SK-N-SH (cell line): ENCODE measurements around the gene RAB25. TPM values are rescaled to one million over a fixed set of nuclear protein-coding genes. Genes with fewer than 3 reads are reported as not detected.

Source experiments
- CTCF ChIA-PET: fragments of 300-600, 350-600 bp; formaldehyde crosslinking; extraction: SDS; loops from one replicate; lab custom pipeline; 2021; lab: Yijun Ruan, JAX
- POLR2A ChIA-PET: fragments of 350-600 bp; sonication (Branson Sonifier 250); formaldehyde crosslinking; extraction: SDS; loops from one replicate; lab custom pipeline; 2020; ENCODE audit warnings: antibody characterized with exemption, inconsistent platforms; lab: Yijun Ruan, JAX
- DNase-seq: peaks from one replicate; pipeline ENCODE4 v3.0.0; 2012
- H2AFZ ChIP-seq: fragments of 200-600 bp; sonication (generic); 2 replicates; pipeline ENCODE4 v1.8.1; 2016; ENCODE audit warnings: antibody characterized with exemption, mild to moderate bottlenecking, low read depth
- H3F3A ChIP-seq: fragments of 200-600 bp; sonication (generic); replicated peaks from 2 replicates; pipeline ENCODE3; 2016; ENCODE audit warnings: antibody characterized with exemption, mild to moderate bottlenecking; ENCODE audit not compliant: insufficient read depth
- H3K27ac ChIP-seq, 2 experiments: fragments of 200-500 bp in 1 of 2; fragments of 200-600 bp in 1 of 2; sonication (Bioruptor generic) in 1 of 2; sonication (generic), shearing (Covaris generic) in 1 of 2; 2 replicates each; pipeline versions ENCODE4 v1.5.1 to v1.6.1; 2014 to 2016; ENCODE audit warnings: low read depth in 2 of 2, inconsistent platforms in 1 of 2, low read length in 1 of 2, mild to moderate bottlenecking in 1 of 2, mixed read lengths in 1 of 2
- H3K27me3 ChIP-seq: fragments of 200-600 bp; sonication (generic), shearing (Covaris generic); 2 replicates; pipeline ENCODE4 v1.6.1; 2016; ENCODE audit warnings: mixed run types; ENCODE audit not compliant: insufficient read depth
- H3K36me3 ChIP-seq, 2 experiments: fragments of 200-500 bp in 1 of 2; fragments of 200-600 bp in 1 of 2; sonication (Bioruptor generic) in 1 of 2; sonication (generic) in 1 of 2; replicated peaks in 1 of 2; 2 replicates each; pipeline versions ENCODE3 to v1.5.1; 2014 to 2016; ENCODE audit warnings: low read length in 1 of 2, mild to moderate bottlenecking in 1 of 2; ENCODE audit not compliant: insufficient read depth in 2 of 2, control insufficient read depth in 1 of 2
- H3K4me1 ChIP-seq, 2 experiments: fragments of 200-500 bp in 1 of 2; fragments of 200-600 bp in 1 of 2; sonication (Bioruptor generic) in 1 of 2; sonication (generic), shearing (Covaris generic) in 1 of 2; 2 replicates each; pipeline versions ENCODE4 v1.5.1 to v1.6.1; 2014 to 2016; ENCODE audit warnings: low read depth in 1 of 2, low read length in 1 of 2, mixed run types in 1 of 2; ENCODE audit not compliant: insufficient read depth in 2 of 2, control insufficient read depth in 1 of 2
- H3K4me2 ChIP-seq: fragments of 200-600 bp; sonication (generic), shearing (Covaris generic); 2 replicates; pipeline ENCODE4 v1.6.1; 2017; ENCODE audit warnings: mixed run types
- H3K4me3 ChIP-seq, 2 experiments: fragments of 200-500 bp in 1 of 2; fragments of 200-600 bp in 1 of 2; sonication (Bioruptor generic) in 1 of 2; sonication (generic), shearing (Covaris generic) in 1 of 2; 2 replicates each; pipeline versions ENCODE4 v1.5.1 to v1.8.1; 2014 to 2016; ENCODE audit warnings: low read depth in 2 of 2, inconsistent platforms in 1 of 2, low read length in 1 of 2, mild to moderate bottlenecking in 1 of 2, mixed read lengths in 1 of 2, moderate library complexity in 1 of 2
- H3K79me2 ChIP-seq: fragments of 200-600 bp; sonication (generic); 2 replicates; pipeline ENCODE4 v1.8.1; 2017; ENCODE audit warnings: mild to moderate bottlenecking; ENCODE audit not compliant: insufficient read depth
- H3K9ac ChIP-seq: fragments of 200-600 bp; sonication (generic); 2 replicates; pipeline ENCODE4 v1.6.1; 2017; ENCODE audit warnings: mixed run types
- H3K9me2 ChIP-seq: fragments of 200-600 bp; sonication (generic); 2 replicates; pipeline ENCODE4 v1.6.1; 2017; ENCODE audit warnings: mixed run types
- H3K9me3 ChIP-seq: fragments of 200-600 bp; sonication (generic); 2 replicates; pipeline ENCODE4 v1.6.1; 2017; ENCODE audit warnings: mixed run types, mild to moderate bottlenecking, moderate library complexity
- H4K20me1 ChIP-seq: fragments of 200-600 bp; sonication (generic); 2 replicates; pipeline ENCODE4 v1.6.1; 2017; ENCODE audit warnings: mild to moderate bottlenecking, mixed run types; ENCODE audit not compliant: insufficient read depth
- ELF1 ChIP-seq: IDR thresholded peaks from 2 replicates; pipeline ENCODE4 v1.4.0; 2012
- EP300 ChIP-seq, 2 experiments: IDR thresholded peaks; 2 replicates each; pipeline versions ENCODE4 v1.4.0 to v1.6.1; 2012; ENCODE audit warnings: borderline replicate concordance in 1 of 2, low read depth in 1 of 2, low read length in 1 of 2
- FOXJ3 ChIP-seq: sonication (generic); formaldehyde crosslinking; IDR thresholded peaks from 2 replicates; pipeline ENCODE4 v1.5.1; 2020; ENCODE audit warnings: mild to moderate bottlenecking, missing genetic modification reagents
- GABPA ChIP-seq: IDR thresholded peaks from 2 replicates; pipeline ENCODE4 v1.4.0; 2012; ENCODE audit warnings: low read depth, mild to moderate bottlenecking
- MXI1 ChIP-seq: IDR thresholded peaks from 2 replicates; pipeline ENCODE4 v1.6.1; 2012; ENCODE audit warnings: mild to moderate bottlenecking, low read depth, low read length, improper control_type of control experiment
- NRF1 ChIP-seq: IDR thresholded peaks from 2 replicates; pipeline ENCODE4 v1.6.1; 2012; ENCODE audit warnings: low read depth, mild to moderate bottlenecking, low read length
- RAD21 ChIP-seq: IDR thresholded peaks from 2 replicates; pipeline ENCODE4 v1.6.1; 2012; ENCODE audit warnings: mild to moderate bottlenecking, low read length
- TAF1 ChIP-seq: IDR thresholded peaks from 2 replicates; pipeline ENCODE4 v1.6.1; 2012; ENCODE audit warnings: low read depth, mild to moderate bottlenecking, low read length, moderate library complexity, borderline replicate concordance
- TCF12 ChIP-seq: IDR thresholded peaks from 2 replicates; pipeline ENCODE4 v1.4.0; 2012
- TEAD4 ChIP-seq: IDR thresholded peaks from 2 replicates; pipeline ENCODE4 v1.4.0; 2012; ENCODE audit warnings: mild to moderate bottlenecking, borderline replicate concordance; ENCODE audit not compliant: insufficient read depth
- WGBS: methylation state at CpG from one replicate; pipeline ENCODE4 v1.1.6; 2017; ENCODE audit warnings: low lambda C conversion rate; 5-methylcytosine and 5-hydroxymethylcytosine counted together
- polyA plus RNA-seq, 3 experiments: library from polyadenylated mRNA; depleted of rRNA; stranded (reverse); fragments of >200 nt; gene quantifications; 2 replicates each; pipeline ENCODE4 v1.2.3, GENCODE V29; 2012
- TF ChIP-seq, protein P1 (sequence below): fragments of 150-350 bp; IDR thresholded peaks from 2 replicates; pipeline ENCODE4 v1.6.1; 2017; ENCODE audit warnings: antibody characterized with exemption, low read length, low read depth, borderline replicate concordance
- TF ChIP-seq, protein P2 (sequence below): IDR thresholded peaks from 2 replicates; pipeline ENCODE4; 2012
- TF ChIP-seq, protein P3 (sequence below): IDR thresholded peaks from 2 replicates; pipeline ENCODE4 v1.4.0; 2012; ENCODE audit warnings: low read depth
- TF ChIP-seq, protein P4 (sequence below): IDR thresholded peaks from 2 replicates; pipeline ENCODE4 v1.4.0; 2012; ENCODE audit warnings: low read depth, borderline replicate concordance
- TF ChIP-seq, protein P5 (sequence below): IDR thresholded peaks from 2 replicates; pipeline ENCODE4 v1.4.0; 2012; ENCODE audit warnings: low read depth, borderline replicate concordance

The RAB25 gene
- polyA plus RNA-seq, 1 of the 3 experiments (the other 2 are of a cell fraction), result not detected

DNA sequence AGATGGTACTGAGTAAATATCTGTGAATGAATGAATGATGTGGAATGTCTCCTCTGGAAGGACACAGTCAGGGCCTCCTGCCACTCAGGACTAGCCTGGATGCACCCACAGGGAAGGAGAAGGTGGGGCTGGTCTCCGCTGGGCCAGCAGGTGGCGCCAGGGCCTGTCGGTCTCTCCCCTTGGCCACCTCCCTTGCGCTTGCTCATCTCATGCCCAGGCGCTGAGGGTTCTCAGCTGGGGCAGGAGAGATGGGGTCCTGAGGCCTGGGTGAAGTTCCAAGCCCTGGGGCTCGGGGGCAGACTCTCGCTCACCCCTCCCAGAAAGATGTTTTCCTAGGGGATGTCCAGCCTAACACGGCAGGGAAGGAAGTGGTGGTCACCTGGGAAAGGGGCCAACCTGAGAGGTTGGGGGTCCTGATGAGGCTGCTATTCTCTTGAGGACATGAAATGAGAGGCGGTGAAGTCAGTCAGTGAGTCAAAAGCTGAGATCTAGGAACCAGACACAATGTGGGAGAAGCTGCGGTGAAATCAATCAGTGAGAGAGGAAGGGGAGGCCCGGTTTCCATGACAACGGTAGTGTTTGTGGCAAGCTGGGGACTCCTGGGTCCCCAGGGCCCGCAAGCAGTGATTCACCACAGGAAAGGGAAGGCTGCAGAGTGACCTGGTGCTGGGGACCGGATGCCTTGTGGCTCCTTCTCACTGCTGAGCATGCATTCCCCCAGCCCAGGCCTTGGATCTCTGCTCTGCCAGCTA lies 35.9 kb downstream of the RAB25 start (continued):
- TF ChIP-seq RAD21, result peak; percentile 96
- TF ChIP-seq, protein P1, sequence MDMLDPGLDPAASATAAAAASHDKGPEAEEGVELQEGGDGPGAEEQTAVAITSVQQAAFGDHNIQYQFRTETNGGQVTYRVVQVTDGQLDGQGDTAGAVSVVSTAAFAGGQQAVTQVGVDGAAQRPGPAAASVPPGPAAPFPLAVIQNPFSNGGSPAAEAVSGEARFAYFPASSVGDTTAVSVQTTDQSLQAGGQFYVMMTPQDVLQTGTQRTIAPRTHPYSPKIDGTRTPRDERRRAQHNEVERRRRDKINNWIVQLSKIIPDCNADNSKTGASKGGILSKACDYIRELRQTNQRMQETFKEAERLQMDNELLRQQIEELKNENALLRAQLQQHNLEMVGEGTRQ, result no peak

DNA sequence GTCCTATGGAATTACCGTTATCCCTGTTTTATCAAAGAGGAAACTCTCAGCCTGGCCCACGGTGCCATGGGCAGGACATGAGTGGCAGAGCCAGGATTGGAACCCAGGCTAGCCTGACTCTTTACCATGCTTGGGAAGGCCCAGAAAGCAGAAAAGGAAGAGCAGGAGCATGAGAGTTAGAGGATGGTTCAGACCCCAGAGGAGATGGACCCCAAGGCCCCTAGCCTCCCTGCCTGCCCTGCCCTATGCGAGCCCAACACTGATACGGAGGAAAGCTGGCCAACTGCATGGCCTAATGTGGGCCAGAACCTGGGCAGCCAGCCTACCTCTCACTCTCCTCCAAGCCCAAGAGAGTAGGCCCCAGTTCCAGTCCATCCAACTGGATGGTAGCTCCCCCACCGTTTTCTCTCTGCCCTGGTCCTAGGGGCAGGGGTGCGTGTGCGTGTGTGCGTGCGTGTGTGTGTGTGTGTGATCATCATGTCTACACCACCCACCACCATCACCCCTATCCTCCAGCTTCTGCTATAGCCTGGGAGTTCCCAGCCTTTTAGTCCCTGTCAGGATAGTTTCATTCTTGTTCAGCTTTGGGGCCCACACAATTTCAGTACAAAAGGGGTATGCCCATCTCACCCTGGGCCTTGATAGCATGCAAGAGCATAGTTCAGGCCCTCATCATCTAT lies 36.7 kb downstream of the RAB25 start:
- H3K4me1 ChIP-seq, result peaks cover 20 to 31% of the 10 kb centered on the region in 2 experiments; a peak in 3 of 4 replicates
- CTCF ChIA-PET, result interaction anchor here (0.6 to 29.6 kb wide), 17 partner anchors 10 to 233 kb away, joined by 3 to 1559 read pairs (median 4); partner anchors contain the start of genes GLMP, LMNA, MEX3A and PMF1
- H3K4me2 ChIP-seq, result no peak overlapping the region
- H3K27me3 ChIP-seq, result no peaks in the 10 kb centered on the region
- H3K27ac ChIP-seq, result peak overlapping the region in 1 of 2 experiments; percentile 85; a peak in 1 of 4 replicates
- WGBS, result 97% methylated on average over 8 of the region's 9 CpGs
- peaks cover 0 to 3% of the 10 kb centered on the region in 2 experiments for H3K36me3 ChIP-seq
- POLR2A ChIA-PET, result interaction anchor here (0.9 kb wide), 1 partner anchor 8 kb away, joined by 3 read pairs; no protein-coding TSS in a partner anchor
- H4K20me1 ChIP-seq, result no peaks in the 10 kb centered on the region
- H3K9me2 ChIP-seq, result no peaks in the 10 kb centered on the region
- peaks cover 47% of the 10 kb centered on the region; the same call in 1 of the 2 replicates for H3K79me2 ChIP-seq
- H3F3A ChIP-seq, result peaks cover 29% of the 10 kb centered on the region
- no peaks in the 10 kb centered on the region for H3K9me3 ChIP-seq
- H3K4me3 ChIP-seq, result no peak overlapping the region
- no peak for TF ChIP-seq NRF1
- TF ChIP-seq, protein P1, result no peak
- TF ChIP-seq TEAD4, result no peak
- no peak for TF ChIP-seq EP300 (IDR thresholded peaks at IDR 0.05; ENCODE audit: borderline replicate concordance in 1 of 2, low read depth in 1 of 2, low read length in 1 of 2)
- TF ChIP-seq, protein P2, sequence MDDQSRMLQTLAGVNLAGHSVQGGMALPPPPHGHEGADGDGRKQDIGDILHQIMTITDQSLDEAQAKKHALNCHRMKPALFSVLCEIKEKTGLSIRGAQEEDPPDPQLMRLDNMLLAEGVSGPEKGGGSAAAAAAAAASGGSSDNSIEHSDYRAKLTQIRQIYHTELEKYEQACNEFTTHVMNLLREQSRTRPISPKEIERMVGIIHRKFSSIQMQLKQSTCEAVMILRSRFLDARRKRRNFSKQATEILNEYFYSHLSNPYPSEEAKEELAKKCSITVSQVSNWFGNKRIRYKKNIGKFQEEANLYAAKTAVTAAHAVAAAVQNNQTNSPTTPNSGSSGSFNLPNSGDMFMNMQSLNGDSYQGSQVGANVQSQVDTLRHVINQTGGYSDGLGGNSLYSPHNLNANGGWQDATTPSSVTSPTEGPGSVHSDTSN, result no peak
- TF ChIP-seq, protein P3, sequence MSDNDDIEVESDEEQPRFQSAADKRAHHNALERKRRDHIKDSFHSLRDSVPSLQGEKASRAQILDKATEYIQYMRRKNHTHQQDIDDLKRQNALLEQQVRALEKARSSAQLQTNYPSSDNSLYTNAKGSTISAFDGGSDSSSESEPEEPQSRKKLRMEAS, result no peak
- TF ChIP-seq, protein P4, sequence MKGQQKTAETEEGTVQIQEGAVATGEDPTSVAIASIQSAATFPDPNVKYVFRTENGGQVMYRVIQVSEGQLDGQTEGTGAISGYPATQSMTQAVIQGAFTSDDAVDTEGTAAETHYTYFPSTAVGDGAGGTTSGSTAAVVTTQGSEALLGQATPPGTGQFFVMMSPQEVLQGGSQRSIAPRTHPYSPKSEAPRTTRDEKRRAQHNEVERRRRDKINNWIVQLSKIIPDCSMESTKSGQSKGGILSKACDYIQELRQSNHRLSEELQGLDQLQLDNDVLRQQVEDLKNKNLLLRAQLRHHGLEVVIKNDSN, result no peak
- TF ChIP-seq TAF1, result no peak
- no peak for TF ChIP-seq ELF1
- no peak for TF ChIP-seq FOXJ3 (CRISPR knock-in tag)
- TF ChIP-seq, protein P5, sequence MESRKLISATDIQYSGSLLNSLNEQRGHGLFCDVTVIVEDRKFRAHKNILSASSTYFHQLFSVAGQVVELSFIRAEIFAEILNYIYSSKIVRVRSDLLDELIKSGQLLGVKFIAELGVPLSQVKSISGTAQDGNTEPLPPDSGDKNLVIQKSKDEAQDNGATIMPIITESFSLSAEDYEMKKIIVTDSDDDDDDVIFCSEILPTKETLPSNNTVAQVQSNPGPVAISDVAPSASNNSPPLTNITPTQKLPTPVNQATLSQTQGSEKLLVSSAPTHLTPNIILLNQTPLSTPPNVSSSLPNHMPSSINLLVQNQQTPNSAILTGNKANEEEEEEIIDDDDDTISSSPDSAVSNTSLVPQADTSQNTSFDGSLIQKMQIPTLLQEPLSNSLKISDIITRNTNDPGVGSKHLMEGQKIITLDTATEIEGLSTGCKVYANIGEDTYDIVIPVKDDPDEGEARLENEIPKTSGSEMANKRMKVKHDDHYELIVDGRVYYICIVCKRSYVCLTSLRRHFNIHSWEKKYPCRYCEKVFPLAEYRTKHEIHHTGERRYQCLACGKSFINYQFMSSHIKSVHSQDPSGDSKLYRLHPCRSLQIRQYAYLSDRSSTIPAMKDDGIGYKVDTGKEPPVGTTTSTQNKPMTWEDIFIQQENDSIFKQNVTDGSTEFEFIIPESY, result no peak
- no peak for TF ChIP-seq MXI1
- no peak for TF ChIP-seq GABPA
- no peak for TF ChIP-seq TCF12
- no peak overlapping the region for H2AFZ ChIP-seq
- DNase-seq, result no peak
- H3K9ac ChIP-seq, result peak overlapping the region; percentile 69
